ENCODE results near the gene CC2D2A. TPM values are rescaled to one million over a fixed set of nuclear protein-coding genes. Genes with fewer than 3 reads are reported as not detected.
"Not testable (repeated sequence)": the region's sequence is repeated elsewhere in the genome, so short reads cannot be mapped to it uniquely, and the experiment has no call there.

The CC2D2A gene
- polyA plus RNA-seq, 1 donor: 13.0 TPM

- DNase-seq: not testable (repeated sequence)
Measured at GRCh38 chr4:15517681-15518080, 48.0 kb downstream of the CC2D2A start.

DNA sequence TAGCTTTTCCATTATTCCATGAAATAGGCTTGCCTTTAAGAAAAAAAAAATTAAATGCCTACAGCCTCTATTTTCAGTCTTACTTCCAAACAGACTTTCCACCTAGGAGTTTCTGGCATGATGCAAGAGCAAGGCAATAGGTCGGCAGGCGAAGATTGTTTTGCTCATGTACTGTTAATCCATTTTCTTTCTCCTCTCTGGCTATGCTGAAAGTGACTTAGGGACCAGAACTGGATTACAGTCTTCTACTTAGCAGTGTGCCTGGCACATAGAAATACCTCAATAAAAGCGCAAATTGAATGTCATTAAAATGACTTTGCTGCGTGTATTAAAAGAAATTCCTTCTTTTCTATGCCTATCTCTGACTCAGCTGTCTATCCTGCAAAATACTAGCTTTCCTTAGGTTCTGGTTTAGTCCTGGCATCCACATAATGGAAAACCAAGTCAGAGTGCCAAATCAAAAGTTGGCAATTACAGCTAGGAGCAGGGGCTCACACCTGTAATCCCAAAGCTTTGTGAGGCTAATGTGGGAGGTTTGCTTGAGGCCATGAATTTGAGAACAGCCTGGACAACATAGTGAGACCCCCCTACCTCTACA is 51.9 kb downstream of the CC2D2A start:
- DNase-seq: no peak

DNA sequence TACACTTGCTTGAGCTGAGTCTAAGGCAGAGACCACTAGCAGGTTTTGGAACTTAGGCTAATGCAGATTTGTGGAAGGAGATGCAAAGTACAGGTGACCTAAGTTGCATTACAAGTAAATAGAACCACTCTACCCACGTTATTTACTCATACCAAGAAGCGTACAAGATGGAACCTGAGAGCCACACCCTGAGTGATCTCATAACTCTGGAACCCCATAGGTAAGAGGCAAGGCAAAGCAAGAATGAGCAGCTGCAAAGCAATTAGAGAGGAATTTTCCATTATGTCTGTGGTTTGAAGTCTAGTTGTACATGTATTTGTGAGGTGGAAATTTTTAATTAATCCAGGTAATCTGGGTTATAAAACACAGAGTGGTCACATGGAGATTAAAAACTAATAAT is 55.4 kb downstream of the CC2D2A start:
- no peak for DNase-seq

- DNase-seq: no peak
Measured at GRCh38 chr4:15526924-15527592, 57.4 kb downstream of the CC2D2A start.

- no peak for DNase-seq
Measured at GRCh38 chr4:15531792-15532191, 62.1 kb downstream of the CC2D2A start.

GRCh38 chr4:15533817-15534216 is 64.1 kb downstream of the CC2D2A start:
- no peak for DNase-seq

- DNase-seq: no peak
Measured at GRCh38 chr4:15535599-15535998, 65.9 kb downstream of the CC2D2A start.

DNA sequence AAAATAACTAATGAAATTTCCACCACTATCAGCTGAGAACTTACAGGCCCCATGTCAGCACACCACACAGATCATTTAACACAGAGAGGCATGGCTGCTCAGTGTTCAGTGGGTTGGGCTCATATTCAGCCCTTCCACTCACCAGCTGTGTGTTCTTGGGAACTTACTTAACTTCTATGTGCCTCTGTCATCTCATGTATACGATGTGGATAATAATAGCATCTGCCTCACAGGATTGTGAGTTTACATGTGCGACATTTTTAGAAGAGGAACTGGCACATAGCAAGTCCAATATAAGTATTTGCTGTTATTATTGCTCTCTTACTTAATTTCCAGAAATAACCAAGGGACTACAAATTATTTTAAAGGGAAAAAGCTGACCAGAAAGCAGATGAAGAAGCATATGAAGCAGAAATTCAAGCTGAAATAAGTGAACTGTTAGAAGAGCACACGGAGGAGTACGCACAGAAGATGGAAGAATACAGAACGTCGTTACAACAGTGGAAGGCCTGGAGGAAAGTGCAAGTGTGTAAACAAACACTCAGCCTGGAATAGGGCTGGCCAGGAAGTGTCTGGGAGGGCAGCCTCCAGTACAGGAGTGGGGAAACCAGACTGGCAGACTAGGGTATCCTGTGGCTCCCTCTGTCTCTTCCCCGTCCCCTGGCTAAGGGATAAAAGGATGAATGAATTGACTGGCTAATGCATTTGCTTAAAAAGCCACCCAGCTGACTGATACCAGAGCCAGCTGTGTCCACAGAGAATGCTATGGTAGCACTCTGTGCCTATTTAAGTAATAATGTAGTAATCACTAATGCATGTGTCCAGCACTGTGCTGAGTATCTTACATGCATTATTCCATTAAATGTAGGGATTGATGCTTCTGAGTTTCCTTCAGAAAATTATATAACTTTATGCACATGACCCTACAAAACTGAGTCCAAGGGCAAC is 67.1 kb downstream of the CC2D2A start:
- DNase-seq: no peak

- DNase-seq: no peak
Measured at GRCh38 chr4:15541941-15542340, 72.3 kb downstream of the CC2D2A start.

GRCh38 chr4:15542760-15543159 is 73.1 kb downstream of the CC2D2A start:
- DNase-seq: no peak

DNA sequence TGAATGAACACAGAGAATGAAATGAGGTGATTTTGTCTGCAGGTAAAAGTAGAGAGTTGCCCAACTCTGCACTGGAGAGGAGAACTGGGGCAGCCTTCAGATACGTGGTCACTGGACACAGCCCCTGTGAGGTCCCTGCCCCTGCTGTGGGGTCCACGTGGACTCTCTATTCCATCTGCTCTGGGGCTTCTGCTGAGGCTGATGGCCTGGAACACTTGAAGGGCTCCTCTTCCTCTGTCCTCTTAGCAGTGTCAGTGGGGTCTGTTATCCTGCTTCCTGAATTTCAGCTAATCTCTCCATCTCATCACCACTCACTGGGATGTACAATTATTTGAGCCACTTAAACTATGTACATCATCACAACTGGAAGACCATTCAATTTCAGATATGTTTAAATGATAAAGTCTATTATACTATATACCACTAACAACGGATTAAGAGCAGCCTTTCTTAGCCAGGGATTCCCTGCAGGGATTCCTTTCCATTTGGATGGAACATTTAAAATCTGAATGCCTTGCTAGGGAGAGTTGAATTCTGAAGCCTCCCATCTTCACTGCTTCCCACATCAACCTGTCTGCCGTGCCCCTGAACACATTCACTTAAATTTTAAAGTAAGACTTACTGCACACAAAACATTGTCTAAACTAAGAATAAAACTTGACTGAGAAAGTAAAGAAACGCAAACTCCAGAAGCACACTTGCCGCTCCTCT is 74.0 kb downstream of the CC2D2A start:
- no peak for DNase-seq

GRCh38 chr4:15544248-15544729 is 74.6 kb downstream of the CC2D2A start:
- no peak for DNase-seq

GRCh38 chr4:15545371-15545770 is 75.7 kb downstream of the CC2D2A start:
- DNase-seq: no peak

DNA sequence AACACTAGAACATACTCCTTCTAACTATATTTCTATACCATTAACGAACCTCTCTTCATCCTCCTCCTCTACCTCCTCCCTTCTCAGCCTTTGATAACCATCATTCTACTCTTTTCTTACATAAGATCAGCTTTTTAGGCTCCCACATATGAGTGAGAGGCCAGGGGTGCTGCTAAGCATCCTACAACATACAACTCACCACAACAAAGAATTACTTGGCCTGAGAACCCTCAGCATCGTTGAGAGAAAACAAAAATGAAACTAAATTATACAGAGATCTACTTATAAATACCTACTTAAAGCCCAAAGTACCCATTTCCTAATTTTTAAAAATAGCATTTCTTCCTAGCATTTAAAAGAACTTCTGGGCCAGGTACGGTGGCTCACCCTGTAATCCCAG is 77.7 kb downstream of the CC2D2A start:
- DNase-seq: no peak

DNA sequence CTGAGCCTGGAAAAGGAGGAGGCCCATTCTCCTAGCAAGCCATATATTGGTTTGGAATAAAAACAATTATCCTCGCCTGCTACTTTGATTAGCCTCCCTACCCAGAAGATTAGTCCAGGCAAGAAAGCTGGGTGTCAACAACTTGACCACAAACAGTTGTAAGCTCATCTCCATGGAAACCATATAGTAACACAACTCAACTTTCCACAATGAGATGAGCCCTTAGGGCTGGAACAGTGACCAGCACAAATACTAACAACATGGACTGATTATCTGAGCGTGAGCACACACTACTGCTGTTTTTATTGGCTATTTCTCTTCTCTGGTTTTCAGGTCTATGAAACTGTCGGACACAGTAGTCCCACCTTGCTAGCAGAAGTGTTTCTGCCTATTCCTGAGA is 80.8 kb downstream of the CC2D2A start:
- DNase-seq: no peak

DNA sequence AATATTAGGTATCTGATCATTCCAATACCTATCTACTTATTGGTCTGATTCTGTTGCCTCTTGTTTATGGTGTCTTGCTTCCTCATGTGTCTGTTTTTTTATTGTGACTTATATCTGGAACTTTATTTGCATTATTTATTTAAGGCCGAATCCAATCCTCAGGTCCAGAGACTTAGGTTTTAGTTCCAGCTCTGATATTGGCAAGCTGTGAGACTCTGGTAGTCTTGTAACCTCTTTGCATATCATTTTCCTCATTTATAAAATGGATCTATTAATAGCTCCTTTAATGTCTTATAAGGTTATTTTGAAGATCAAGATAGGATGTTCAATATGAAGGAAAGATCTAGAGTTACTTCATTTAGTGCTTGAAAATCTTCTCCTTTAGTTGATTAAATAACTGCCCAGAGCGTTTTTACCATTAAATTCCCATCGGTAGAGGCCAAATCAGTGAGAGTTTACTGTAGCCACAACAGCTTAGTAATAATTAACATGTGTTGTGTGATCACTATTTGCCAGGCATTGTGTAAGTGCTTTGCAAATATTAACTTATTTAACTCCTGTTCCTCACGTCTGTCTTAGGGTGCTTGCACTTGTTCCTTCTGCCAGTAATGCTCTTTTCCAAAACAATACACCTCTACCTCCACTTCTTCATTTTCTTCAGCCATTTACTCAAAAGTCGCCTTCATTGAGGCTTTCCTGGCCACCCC is 82.2 kb downstream of the CC2D2A start:
- DNase-seq: no peak

- no peak for DNase-seq
Measured at GRCh38 chr4:15552557-15553362, 83.1 kb downstream of the CC2D2A start.

DNA sequence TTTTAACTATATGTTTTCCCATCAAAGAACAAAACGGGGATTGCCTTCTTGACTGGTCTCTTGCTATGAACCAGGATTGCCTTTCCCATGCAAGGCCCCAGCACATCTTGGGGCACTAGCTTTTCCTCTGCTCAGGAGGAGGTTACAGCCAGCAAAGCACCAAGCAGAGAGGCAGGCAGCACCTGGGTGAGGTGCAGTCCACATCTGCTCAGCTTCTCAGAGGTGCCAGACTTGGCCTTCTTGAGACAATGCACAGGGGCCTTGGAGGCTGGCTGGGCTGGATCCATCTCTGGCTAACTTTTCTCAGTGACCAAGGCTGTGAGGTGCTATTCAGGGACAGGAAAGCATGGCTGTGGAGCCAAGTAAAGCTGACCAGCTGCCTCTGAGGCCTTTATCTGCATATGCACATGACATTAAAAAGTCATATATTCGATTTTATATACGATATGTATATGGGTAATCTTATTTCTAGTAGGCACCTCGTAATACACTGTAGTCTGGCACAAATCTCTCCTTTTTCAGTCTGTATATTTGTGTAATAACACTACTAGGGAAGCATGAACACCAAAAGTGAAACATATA is 86.9 kb downstream of the CC2D2A start:
- DNase-seq: no peak

DNA sequence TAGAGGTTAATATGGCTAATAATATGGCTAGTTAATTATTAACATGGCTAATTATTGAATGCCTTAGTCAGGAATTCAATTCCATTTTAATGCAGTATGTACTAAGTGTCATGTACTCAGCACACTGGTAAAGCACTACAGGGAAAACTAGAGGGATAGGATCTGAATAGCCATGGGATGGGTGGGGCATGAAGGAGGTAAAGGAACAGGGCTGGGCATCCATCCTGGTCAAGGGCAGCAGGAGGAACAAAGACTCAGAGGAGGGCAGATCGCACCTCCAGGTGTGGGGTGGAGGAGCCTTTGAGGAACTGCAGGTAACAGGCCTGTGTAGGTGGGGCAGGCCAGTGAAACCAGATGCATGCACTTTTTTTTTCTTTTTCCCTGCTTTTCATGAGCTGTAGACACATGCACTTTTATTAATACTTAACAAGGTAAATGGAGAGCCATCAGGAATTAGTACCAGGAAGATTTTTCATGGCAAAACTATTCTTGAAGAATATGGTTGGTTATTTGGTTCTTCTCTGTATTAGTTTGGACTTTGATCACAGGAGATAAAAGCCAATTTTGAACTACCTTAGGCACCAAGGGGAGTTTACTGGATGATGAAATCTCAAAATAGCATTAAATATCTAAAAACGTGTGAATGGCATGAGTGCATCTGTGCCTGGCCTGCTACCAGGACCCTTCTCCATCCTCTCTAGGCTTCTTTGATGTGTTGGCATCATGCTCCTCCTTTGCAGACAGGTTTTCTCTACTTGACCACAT is 88.3 kb downstream of the CC2D2A start:
- DNase-seq: no peak

GRCh38 chr4:15558561-15558960 is 88.9 kb downstream of the CC2D2A start:
- DNase-seq: peak; percentile 35

All from hindlimb muscle (tissue), 1 donor.